ENCODE measurements around the gene ZFYVE16. TPM values are rescaled to one million over a fixed set of nuclear protein-coding genes. Genes with fewer than 3 reads are reported as not detected.

ZFYVE16 gene
- total and polyA plus RNA-seq, 11 donors, result 10.3 to 53.2 (median 36.3) TPM

GRCh38 chr5:80495891-80496290, 88.0 kb downstream of the ZFYVE16 start:
- 89 to 97% (median 95%) methylated on average over 2 of the region's 2 CpGs for WGBS, 4 donors
- Histone ChIP-seq H3K27ac (no peak overlapping the region), H3K4me3 (no peak overlapping the region), H3K36me3 (no peaks in the 10 kb centered on the region), H3K27me3 (no peaks in the 10 kb centered on the region), H3K9me3 (no peaks in the 10 kb centered on the region), H3K4me1 (no peaks in the 10 kb centered on the region)
- intact Hi-C loops (cut with DNase I), result no loop called here
- TF ChIP-seq POLR2A (IDR thresholded peaks at IDR 0.05) (no peak), CTCF (IDR thresholded peaks at IDR 0.05) (no peak)
- no peak for ATAC-seq
- DNase-seq, result no peak

GRCh38 chr5:80502800-80503199, 94.9 kb downstream of the ZFYVE16 start:
- intact Hi-C loops (cut with DNase I), result no loop called here
- ATAC-seq (no peak), DNase-seq (no peak)
- peaks cover 0 to 7% (median 0%) of the 10 kb centered on the region in 12 donors for H3K4me1 ChIP-seq
- TF ChIP-seq CTCF (IDR thresholded peaks at IDR 0.05) (no peak), POLR2A (IDR thresholded peaks at IDR 0.05) (no peak)
- no peak overlapping the region for H3K27ac ChIP-seq
- WGBS, 4 donors, result 91 to 95% (median 95%) methylated on average over 2 of the region's 2 CpGs
- no peaks in the 10 kb centered on the region for H3K9me3 ChIP-seq
- H3K4me3 ChIP-seq, result no peak overlapping the region
- H3K36me3 ChIP-seq, result no peaks in the 10 kb centered on the region
- H3K27me3 ChIP-seq, result no peaks in the 10 kb centered on the region

GRCh38 chr5:80503641-80504040, 95.8 kb downstream of the ZFYVE16 start:
- ATAC-seq (no peak), DNase-seq (no peak)
- TF ChIP-seq CTCF (IDR thresholded peaks at IDR 0.05), result no peak
- intact Hi-C loops (cut with DNase I), result no loop called here
- Histone ChIP-seq H3K36me3 (no peaks in the 10 kb centered on the region), H3K4me3 (no peak overlapping the region), H3K9me3 (no peaks in the 10 kb centered on the region), H3K4me1 (peaks cover 0 to 7% (median 0%) of the 10 kb centered on the region in 12 donors), H3K27ac (no peak overlapping the region), H3K27me3 (no peaks in the 10 kb centered on the region)
- 65 to 73% (median 70%) methylated on average over 1 of the region's 1 CpG for WGBS, 4 donors

- no peak overlapping the region for H3K4me3 ChIP-seq
- 58 to 90% (median 78%) methylated on average over 1 of the region's 1 CpG for WGBS, 4 donors
- no peaks in the 10 kb centered on the region for H3K9me3 ChIP-seq
- no peaks in the 10 kb centered on the region for H3K36me3 ChIP-seq
- H3K4me1 ChIP-seq, result peaks cover 0 to 7% (median 0%) of the 10 kb centered on the region in 12 donors
- H3K27me3 ChIP-seq, result no peaks in the 10 kb centered on the region
- no peak overlapping the region for H3K27ac ChIP-seq
- intact Hi-C loops (cut with DNase I), result no loop called here
- TF ChIP-seq POLR2A (IDR thresholded peaks at IDR 0.05) (no peak), CTCF (IDR thresholded peaks at IDR 0.05) (no peak)
- DNase-seq (no peak), ATAC-seq (no peak)
These were observed 97.0 kb downstream of the ZFYVE16 start for GRCh38 chr5:80504833-80505232.

All from heart left ventricle (tissue), 16 donors.